AG09319 (cell line): ENCODE measurements around the gene NPVF.

Source experiments
- DNase-seq: peaks from one replicate; pipeline ENCODE4 v3.0.0-alpha.2; 2010; ENCODE audit warnings: low read depth; ENCODE audit errors: extremely low read depth
- TF ChIP-seq, protein P1 (sequence below): IDR thresholded peaks from 2 replicates; pipeline ENCODE4 v1.5.1; 2011; ENCODE audit warnings: low read depth, mild to moderate bottlenecking, inconsistent platforms, low read length, moderate library complexity

Gene NPVF

DNA sequence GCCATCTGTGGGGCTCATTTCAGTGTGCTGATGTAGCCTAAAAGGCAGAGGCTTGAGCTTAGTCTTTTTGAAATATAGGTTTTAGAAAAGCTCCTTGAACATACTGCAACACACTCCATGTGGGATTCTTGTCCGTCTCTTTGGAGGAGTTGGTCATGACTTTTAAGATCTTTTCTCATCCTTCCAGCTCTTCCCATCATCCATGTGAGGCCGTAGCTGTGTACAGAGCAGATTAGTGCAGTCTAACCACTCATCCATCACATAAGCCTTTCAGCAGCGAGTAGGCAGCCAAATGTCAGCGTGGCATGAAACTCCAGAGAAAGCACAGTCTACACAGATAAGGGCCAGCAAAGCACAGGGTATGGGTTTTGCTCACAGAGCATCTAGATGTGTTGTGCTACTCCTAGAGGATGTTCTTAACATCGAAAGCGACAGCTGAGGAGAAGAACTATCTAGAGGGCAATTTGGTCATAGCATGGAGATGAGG lies 28.1 kb upstream of the NPVF start:
- no peak for DNase-seq
- TF ChIP-seq, protein P1, sequence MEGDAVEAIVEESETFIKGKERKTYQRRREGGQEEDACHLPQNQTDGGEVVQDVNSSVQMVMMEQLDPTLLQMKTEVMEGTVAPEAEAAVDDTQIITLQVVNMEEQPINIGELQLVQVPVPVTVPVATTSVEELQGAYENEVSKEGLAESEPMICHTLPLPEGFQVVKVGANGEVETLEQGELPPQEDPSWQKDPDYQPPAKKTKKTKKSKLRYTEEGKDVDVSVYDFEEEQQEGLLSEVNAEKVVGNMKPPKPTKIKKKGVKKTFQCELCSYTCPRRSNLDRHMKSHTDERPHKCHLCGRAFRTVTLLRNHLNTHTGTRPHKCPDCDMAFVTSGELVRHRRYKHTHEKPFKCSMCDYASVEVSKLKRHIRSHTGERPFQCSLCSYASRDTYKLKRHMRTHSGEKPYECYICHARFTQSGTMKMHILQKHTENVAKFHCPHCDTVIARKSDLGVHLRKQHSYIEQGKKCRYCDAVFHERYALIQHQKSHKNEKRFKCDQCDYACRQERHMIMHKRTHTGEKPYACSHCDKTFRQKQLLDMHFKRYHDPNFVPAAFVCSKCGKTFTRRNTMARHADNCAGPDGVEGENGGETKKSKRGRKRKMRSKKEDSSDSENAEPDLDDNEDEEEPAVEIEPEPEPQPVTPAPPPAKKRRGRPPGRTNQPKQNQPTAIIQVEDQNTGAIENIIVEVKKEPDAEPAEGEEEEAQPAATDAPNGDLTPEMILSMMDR, result no peak

DNA sequence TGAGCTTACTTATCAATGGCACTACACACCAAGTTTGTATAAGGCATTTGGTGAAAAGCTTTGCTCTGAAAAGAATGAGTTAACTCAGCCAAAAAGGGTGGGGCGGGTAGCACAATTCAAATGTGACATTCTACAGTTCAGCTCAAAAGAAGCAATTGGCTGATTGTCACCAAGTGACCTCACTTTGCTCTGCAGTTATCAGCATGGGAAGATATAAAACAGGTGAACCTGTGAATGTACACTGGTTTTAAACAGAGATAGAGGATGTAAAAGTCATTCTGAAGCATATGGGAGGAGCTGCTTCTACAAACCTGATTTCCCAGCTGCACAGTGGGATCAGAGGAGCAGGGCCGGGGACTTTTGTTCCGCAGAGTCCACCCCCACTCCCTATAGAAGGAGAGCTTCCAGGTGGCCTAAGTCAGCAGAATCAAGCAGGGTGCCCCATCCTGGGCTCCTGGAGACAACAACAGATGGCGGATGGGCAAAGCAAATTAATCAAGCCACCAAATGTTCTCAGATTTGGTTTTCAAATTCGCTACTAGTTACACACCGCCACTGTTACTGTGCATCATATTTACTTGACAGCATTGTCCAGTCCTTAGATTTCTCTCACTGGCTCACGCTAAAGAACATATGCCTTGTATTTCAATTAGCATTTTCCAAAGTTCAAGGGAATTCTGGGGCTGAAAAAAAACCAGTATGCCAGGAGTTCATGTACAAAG lies 27.5 kb upstream of the NPVF start:
- TF ChIP-seq, protein P1, result no peak
- no peak for DNase-seq

DNA sequence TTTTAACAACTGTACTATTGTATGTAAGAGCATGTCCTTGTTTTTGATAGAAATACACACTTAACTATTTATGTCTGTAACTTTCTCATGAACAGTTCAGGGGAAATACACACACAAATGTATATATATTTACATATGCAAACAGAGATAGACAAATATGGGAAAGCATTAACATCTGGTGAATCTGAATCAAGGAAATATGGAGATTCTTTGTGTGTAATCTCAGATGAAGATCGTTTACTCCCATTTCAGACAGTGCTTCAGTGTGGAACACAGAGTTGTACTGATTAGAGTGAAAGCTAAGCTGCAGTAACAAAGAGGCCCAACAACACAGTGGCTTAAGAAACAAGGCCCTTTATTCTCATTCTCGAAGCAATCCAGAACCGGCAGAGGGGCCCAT lies 26.3 kb upstream of the NPVF start:
- DNase-seq, result no peak
- TF ChIP-seq, protein P1, result no peak

DNA sequence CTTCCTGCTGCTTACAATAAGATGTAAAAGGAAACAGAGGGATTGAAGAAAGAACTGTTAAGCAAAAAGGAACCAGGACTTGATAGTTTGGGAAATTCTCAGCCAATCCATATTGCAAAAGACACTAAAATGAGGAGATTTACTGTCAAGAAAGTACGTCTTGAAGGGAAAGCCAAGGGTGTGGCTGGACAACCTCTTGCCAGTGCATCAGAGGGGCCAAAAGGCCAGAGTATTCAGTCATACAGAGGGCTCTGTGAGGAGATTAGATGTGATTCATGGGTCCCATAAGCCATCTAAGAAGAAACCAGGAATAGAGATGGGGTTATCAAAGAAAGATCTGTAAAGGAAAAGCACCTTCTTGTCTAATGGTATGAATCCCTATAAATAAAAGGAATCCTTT lies 25.4 kb upstream of the NPVF start:
- TF ChIP-seq, protein P1, result no peak
- DNase-seq, result no peak

DNA sequence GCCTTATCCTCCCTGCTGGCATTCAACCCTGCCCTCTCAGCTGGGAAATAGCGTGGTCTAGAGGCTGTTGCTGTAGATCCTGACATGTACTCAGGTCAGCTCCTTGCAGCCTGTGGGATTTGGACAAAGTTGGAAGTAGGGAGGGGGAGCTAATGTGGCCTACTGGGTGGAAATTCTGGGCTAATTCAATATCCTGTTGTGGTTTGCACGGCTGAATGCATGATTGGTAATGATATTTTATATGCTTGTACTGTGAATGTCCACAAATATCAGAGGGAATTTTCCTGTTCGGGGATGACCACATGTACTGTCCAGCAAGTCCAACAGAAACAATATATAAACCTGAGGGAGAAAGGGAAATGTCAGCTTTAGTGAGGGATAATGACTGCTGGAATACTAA lies 22.1 kb upstream of the NPVF start:
- TF ChIP-seq, protein P1, result no peak
- DNase-seq, result no peak

DNA sequence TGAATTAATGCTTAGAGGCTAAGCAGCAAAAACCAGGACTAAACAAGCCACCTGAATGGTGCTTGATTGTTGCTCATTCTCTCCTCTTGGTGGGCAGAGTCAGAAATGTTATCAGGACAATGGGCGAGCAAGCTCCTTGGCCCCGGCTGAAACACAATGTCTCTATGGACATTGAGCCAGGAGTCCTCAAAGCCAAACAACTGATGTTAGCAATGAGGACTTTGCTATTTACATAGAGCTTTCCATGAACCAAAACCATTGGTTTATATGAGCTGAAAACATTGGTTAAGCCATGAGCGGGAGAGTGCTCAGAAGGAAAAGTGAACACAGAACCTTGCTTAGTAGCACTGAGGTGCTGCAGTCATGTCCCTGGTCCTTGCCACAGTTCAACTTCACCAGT lies 21.5 kb upstream of the NPVF start:
- DNase-seq, result no peak
- TF ChIP-seq, protein P1, result no peak

DNA sequence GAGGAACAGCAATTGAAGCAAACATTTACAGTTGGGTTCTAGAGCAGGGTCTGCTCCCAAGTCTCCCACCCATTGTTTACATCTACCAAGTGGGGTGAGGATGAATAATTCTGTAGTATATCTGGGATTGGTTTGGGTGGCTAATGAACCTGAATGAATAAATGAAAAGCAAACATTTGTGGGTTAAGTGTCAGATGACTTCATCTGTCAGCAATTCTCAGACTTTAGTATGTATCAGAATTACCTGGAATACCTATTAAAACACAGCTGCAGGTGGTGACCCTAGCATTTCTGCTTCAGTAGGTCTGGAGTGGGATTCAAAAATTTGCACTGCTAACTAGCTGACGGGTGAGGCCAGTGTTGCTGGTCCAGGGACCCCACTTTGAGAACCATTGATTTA lies 18.0 kb upstream of the NPVF start:
- TF ChIP-seq, protein P1, result no peak

More for the DNA sequence above, 18.0 kb upstream of the NPVF start:
- DNase-seq, result no peak
